GM18858 (cell line): ENCODE data around the gene FAM234B.

Source experiments
- ATAC-seq: cut with Tn5 transposase; IDR thresholded peaks from one replicate; pipeline ENCODE4 v1.9.1; 2021; ENCODE audit not compliant: unreplicated experiment

The FAM234B gene

GRCh38 chr12:13090054-13090453, 45.9 kb downstream of the FAM234B start:
- ATAC-seq = no peak

DNA sequence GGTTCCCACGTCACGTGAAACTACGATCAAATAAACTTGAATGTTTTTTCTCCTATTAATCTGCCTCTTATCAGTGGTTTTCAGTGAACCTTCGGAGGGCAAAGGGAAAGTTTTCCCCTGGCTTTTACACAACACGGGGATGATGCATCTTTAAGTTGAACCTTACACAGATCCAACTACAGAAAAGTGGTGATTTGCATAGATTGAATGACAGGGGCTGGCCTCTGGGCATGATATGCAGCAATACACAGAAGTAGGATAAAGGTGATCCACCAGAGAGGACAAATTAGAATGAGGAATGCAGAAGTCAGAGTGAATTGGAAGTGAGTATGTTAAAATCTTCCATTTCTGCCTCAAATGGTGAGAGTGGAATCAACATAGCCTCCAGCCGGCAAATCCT, 47.7 kb downstream of the FAM234B start:
- no peak for ATAC-seq

- no peak for ATAC-seq
Measured at GRCh38 chr12:13093191-13093847, 49.1 kb downstream of the FAM234B start.

DNA sequence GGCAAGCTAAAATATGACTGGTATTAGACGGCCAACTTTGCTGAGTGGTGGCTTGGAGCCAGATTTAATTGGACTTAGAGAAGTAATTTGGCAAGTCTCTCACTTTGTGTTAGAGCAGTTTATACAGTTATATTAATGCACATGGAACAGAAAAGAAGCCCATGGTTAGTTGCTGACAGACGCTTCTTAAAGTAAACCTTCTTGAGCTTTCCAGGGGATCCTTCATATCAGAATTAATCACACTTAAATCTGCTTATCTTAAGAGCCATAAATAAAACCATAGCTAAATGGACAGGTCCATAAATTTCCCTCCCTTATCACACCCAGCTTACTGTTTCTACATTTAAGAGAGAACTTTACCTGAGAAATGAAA, 49.7 kb downstream of the FAM234B start:
- no peak for ATAC-seq

DNA sequence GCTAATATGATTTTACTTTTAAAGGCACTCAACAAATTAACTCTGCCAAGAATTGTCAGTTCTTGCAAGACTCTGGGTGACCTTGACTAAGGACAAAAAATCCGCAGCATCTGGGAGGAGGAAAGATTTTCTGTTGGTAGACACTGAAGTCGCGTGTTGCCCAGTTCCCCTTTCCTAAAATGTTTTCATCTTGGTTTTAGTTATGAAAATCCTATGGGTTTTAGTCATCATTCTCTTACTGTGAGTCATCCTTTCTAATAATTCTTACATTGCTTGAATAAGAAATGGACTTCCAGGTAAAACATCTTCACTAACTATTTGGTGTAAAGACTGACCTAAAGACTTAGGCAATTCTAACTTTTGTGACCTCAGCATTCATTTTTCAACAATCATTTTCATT, 50.2 kb downstream of the FAM234B start:
- peak; percentile 68 for ATAC-seq

DNA sequence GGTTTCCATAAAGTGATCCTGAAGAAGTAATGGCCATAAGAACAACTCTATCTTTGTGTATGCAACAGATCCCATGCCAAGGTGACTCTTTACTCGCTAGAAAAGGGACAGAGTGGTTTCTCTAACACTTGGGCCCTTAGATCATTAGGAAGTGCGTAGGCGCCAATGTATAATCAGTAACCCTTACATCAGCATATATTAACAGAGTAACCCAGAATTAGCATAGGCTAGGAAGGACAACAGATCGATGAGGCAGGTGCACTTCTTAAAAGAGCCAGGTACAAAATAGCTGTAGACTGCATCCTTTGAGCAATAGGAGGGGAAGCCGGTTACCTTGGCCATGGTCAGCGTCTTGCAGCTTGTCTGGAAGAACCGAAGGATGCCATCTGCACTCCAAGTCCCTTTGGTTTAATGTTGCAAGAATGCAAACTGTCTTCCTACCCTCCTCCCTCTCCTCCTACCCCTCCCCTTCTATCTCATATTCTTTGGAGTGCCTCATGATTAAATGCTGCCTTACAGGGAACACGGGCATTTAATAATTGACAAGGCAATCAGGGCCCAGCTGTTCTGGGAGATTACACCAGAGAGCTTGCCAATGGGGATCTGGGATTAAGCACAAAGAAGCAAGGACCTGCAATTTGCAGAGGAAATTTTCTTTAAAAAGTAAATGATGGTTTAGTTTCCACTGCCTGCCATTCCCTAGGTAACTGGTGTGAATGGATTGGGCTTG, 51.2 kb downstream of the FAM234B start:
- no peak for ATAC-seq

GRCh38 chr12:13097491-13098011, 53.4 kb downstream of the FAM234B start:
- ATAC-seq = no peak

GRCh38 chr12:13099066-13099843, 55.1 kb downstream of the FAM234B start:
- no peak for ATAC-seq

- ATAC-seq = no peak
Measured at GRCh38 chr12:13099844-13100604, 55.8 kb downstream of the FAM234B start.

DNA sequence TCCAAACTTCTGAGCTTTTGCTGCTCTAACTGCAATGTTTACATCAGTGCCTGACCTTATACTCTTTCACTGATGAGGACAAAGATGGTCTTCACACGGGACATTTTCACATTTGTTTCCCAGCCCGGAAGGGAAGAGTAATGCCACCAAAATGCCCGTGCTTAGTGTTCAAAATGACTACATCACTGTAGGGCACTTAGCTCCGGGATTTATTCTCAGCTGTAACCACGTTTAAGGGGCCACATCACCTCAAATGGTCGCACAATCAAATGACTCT, 56.4 kb downstream of the FAM234B start:
- no peak for ATAC-seq

GRCh38 chr12:13100882-13101769, 56.9 kb downstream of the FAM234B start:
- ATAC-seq = peak; percentile 78

DNA sequence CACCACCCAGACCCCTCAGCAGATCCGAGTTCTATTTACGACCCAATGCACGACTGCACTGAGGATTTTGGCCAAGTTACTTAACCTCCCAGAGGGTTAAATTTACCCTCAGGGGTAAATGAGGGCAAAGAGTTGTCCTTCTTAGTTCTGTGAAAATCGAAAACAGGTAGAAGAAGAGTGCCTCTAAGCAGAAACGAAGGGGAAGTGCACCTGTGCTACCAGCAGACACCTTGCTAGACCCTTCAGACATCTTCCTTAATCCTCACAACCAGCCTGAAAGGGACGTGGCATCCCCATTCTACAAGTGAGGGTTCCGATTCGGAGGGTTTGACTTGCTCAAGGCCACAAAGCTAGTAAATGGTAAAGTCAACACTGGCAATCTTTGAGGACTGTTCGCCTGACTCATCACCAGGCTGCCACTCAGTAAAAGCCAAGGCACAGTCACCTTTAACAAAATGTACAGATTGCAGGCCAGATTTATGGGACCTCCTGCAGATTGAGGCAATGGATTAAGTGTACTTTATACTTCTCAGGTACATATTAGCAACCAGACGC, 57.7 kb downstream of the FAM234B start:
- no peak for ATAC-seq

- ATAC-seq = no peak
Measured at GRCh38 chr12:13102461-13103195, 58.4 kb downstream of the FAM234B start.

DNA sequence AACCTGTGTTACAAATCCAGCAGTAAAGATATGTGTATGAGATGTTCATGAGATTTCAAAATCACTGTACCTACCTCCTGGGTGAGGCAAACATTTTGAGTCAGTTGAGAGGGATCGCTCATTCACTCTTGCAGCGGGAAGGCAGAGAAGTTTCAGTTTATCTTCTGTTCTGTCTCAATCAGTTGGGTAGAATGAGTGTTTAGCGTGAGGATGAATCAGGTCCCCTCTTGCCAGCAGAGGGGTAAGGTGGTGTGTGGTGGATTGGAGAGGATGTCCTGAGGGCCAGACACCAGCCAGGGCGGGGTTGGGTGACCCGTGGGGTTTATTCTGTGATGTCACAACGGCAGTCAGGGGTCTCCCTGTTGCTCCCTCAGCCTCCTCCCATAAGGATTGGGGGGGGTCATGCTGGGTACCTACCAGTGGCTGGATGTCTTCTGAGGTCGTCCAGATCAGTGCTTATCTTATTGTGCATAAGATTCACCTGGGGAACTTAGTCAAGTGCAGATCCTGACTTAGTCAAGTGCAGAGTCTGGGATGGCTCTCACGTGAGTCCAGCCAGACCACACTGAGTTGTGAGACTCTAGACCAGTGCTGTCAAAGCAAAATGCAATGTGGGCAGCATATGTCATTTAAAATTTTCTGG, 59.3 kb downstream of the FAM234B start, which contains the start of gene GSG1:
Gene GSG1 (minus strand): TSS at position 277 of the 643 bp plus-strand sequence. CDS start 155 bp downstream, at position 122.
- ATAC-seq = no peak

DNA sequence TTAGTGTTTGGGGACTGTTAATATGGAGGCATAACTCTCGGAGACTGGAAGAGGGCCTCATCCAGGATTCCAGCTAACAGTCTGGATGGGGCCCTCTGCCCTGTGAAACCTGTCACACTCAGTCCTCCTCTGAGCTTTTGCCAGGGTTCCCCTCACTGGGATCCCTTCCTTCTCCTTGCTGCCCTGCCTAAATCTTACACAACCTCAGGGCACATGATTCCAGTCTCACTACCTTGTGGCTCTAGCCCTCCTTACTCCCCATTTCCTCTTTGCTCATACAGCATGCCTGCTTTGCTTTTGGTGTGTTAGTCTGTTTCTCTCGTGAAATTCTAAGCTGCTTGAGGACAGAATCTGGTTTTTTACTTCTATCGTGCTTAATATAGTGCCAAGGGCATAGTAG, 60.2 kb downstream of the FAM234B start:
- ATAC-seq = no peak

GRCh38 chr12:13105781-13106180, 61.6 kb downstream of the FAM234B start:
- ATAC-seq = no peak

- no peak for ATAC-seq
Measured at GRCh38 chr12:13106666-13107065, 62.5 kb downstream of the FAM234B start.

DNA sequence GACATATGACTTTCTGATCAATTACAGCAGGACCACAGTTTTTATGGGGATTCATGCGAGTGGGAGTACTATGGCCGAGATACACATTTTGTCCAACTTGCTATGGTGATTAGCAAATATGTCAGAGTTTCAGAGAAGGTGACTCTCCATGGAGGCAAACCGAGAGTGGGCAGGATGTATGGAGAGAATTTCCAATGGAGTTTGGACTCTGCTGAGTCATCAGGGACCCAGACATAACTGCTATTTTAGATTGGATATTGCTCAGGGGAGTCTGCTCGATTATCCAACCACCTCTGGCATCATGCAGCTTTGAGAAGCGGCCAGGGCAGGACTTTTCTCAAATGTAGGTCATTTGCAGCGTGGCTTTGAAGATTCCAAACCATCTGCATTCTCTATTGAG, 68.8 kb downstream of the FAM234B start:
- no peak for ATAC-seq
